Measurements from ENCODE around the gene COMMD8. TPM values are rescaled to one million over a fixed set of nuclear protein-coding genes. Genes with fewer than 3 reads are reported as not detected.

Gene COMMD8
- total RNA-seq, 3 donors from 2014 or later (not counting 1 experiment from before 2014, with no cell fraction given): 12.3 to 19.6 (median 13.1) TPM

GRCh38 chr4:47505147-47505546, 41.6 kb upstream of the COMMD8 start:
- Mint-ChIP-seq H3K27ac (no peak overlapping the region), H3K9me3 (no peaks in the 10 kb centered on the region)

GRCh38 chr4:47500776-47501175, 37.3 kb upstream of the COMMD8 start:
- H3K4me1 Mint-ChIP-seq: peaks cover 13% of the 10 kb centered on the region in 2 donors
- Histone ChIP-seq H3K9me3 (ENCODE audit: control insufficient read depth, insufficient read depth, low read length) (no peaks in the 10 kb centered on the region), H3K36me3 (ENCODE audit: control insufficient read depth, insufficient read depth, low read length) (no peaks in the 10 kb centered on the region), H3K4me3 (ENCODE audit: low read length) (no peak overlapping the region), H3K27me3 (ENCODE audit: control insufficient read depth, insufficient read depth, low read length) (no peaks in the 10 kb centered on the region), H3K27ac (ENCODE audit: low read length) (no peak overlapping the region), H3K4me1 (ENCODE audit: control insufficient read depth, insufficient read depth, low read length) (no peaks in the 10 kb centered on the region)
- intact Hi-C loops (cut with micrococcal nuclease): no loop called here
- no peak overlapping the region for H3K27ac Mint-ChIP-seq
- no peaks in the 10 kb centered on the region for H3K9me3 Mint-ChIP-seq
- no peak for TF ChIP-seq CTCF (IDR thresholded peaks at IDR 0.05)
- no peaks in the 10 kb centered on the region for H3K36me3 Mint-ChIP-seq
- WGBS (ENCODE audit: insufficient coverage): 63% methylated on average over 3 of the region's 3 CpGs
- no peaks in the 10 kb centered on the region for H3K27me3 Mint-ChIP-seq (ENCODE audit: low read depth in 2 of 2)
- DNase-seq: no peak
- no peak overlapping the region for H3K4me3 Mint-ChIP-seq
- no peak for ATAC-seq

More at GRCh38 chr4:47505147-47505546, 41.6 kb upstream of the COMMD8 start:
- Mint-ChIP-seq H3K4me1 (peaks cover 8 to 14% of the 10 kb centered on the region in 2 donors), H3K27me3 (ENCODE audit: low read depth in 2 of 2) (no peaks in the 10 kb centered on the region), H3K4me3 (no peak overlapping the region), H3K36me3 (no peaks in the 10 kb centered on the region)
- DNase-seq (no peak), ATAC-seq (no peak)
- TF ChIP-seq CTCF (IDR thresholded peaks at IDR 0.05): no peak
- intact Hi-C loops (cut with micrococcal nuclease): no loop called here
- Histone ChIP-seq H3K36me3 (ENCODE audit: control insufficient read depth, insufficient read depth, low read length) (no peaks in the 10 kb centered on the region), H3K9me3 (ENCODE audit: control insufficient read depth, insufficient read depth, low read length) (no peaks in the 10 kb centered on the region), H3K27ac (ENCODE audit: low read length) (no peak overlapping the region), H3K4me3 (ENCODE audit: low read length) (no peak overlapping the region), H3K4me1 (ENCODE audit: control insufficient read depth, insufficient read depth, low read length) (peaks cover 1% of the 10 kb centered on the region), H3K27me3 (ENCODE audit: control insufficient read depth, insufficient read depth, low read length) (no peaks in the 10 kb centered on the region)
- WGBS (ENCODE audit: insufficient coverage): 81% methylated on average over 3 of the region's 3 CpGs

GRCh38 chr4:47499700-47500099, 36.2 kb upstream of the COMMD8 start:
- WGBS (ENCODE audit: insufficient coverage): no CpG with 5 or more reads among the region's 2 CpGs
- H3K36me3 ChIP-seq (ENCODE audit: control insufficient read depth, insufficient read depth, low read length): no peaks in the 10 kb centered on the region
- no peaks in the 10 kb centered on the region for H3K9me3 ChIP-seq (ENCODE audit: control insufficient read depth, insufficient read depth, low read length)
- no peaks in the 10 kb centered on the region for H3K27me3 ChIP-seq (ENCODE audit: control insufficient read depth, insufficient read depth, low read length)
- no peak for TF ChIP-seq CTCF (IDR thresholded peaks at IDR 0.05)
- no peaks in the 10 kb centered on the region for H3K4me1 ChIP-seq (ENCODE audit: control insufficient read depth, insufficient read depth, low read length)
- Mint-ChIP-seq H3K4me3 (no peak overlapping the region), H3K27ac (no peak overlapping the region), H3K36me3 (no peaks in the 10 kb centered on the region), H3K27me3 (ENCODE audit: low read depth in 2 of 2) (no peaks in the 10 kb centered on the region), H3K9me3 (no peaks in the 10 kb centered on the region), H3K4me1 (peaks cover 13% of the 10 kb centered on the region in 2 donors)
- no peak for ATAC-seq
- no peak for DNase-seq
- intact Hi-C loops (cut with micrococcal nuclease): no loop called here
- H3K4me3 ChIP-seq (ENCODE audit: low read length): no peak overlapping the region
- peak overlapping the region; percentile 65 for H3K27ac ChIP-seq (ENCODE audit: low read length)

GRCh38 chr4:47498899-47499298, 35.4 kb upstream of the COMMD8 start:
- H3K9me3 ChIP-seq (ENCODE audit: control insufficient read depth, insufficient read depth, low read length): no peaks in the 10 kb centered on the region
- H3K4me1 ChIP-seq (ENCODE audit: control insufficient read depth, insufficient read depth, low read length): no peaks in the 10 kb centered on the region
- intact Hi-C loops (cut with micrococcal nuclease): no loop called here
- Mint-ChIP-seq H3K4me1 (peaks cover 13% of the 10 kb centered on the region in 2 donors), H3K27ac (peak overlapping the region in 1 of 2 donors; percentile 23), H3K9me3 (no peaks in the 10 kb centered on the region), H3K27me3 (ENCODE audit: low read depth in 2 of 2) (no peaks in the 10 kb centered on the region), H3K4me3 (no peak overlapping the region), H3K36me3 (no peaks in the 10 kb centered on the region)
- no peak for DNase-seq
- no peaks in the 10 kb centered on the region for H3K27me3 ChIP-seq (ENCODE audit: control insufficient read depth, insufficient read depth, low read length)
- WGBS (ENCODE audit: insufficient coverage): 42% methylated on average over 5 of the region's 6 CpGs
- H3K27ac ChIP-seq (ENCODE audit: low read length): peak overlapping the region; percentile 65
- TF ChIP-seq CTCF (IDR thresholded peaks at IDR 0.05): no peak
- no peaks in the 10 kb centered on the region for H3K36me3 ChIP-seq (ENCODE audit: control insufficient read depth, insufficient read depth, low read length)
- no peak overlapping the region for H3K4me3 ChIP-seq (ENCODE audit: low read length)
- ATAC-seq: no peak

Data from natural killer cell (primary cell).